Activated T-helper 1 cell treated with anti-CD3 and anti-CD28 coated beads, Interleukin-12 subunit alpha, Interleukin-12 subunit beta, Interleukin-2, Interleukin-4 antibody, amounts not matched to agents 30 ng/mL and 10 ng/mL and 1 ng/mL, durations not matched to agents 14 hours and 24 hours and 36 hours (primary cell): Measurements from ENCODE around the gene TTC16. TPM values are rescaled to one million over a fixed set of nuclear protein-coding genes. Genes with fewer than 3 reads are reported as not detected.
"Not testable (repeated sequence)": the region's sequence is repeated elsewhere in the genome, so short reads cannot be mapped to it uniquely, and the experiment has no call there.

Source experiments
- DNase-seq: peaks from one replicate; pipeline ENCODE4 v3.0.0; 2021; ENCODE audit warnings: low spot score
- H3K27ac Mint-ChIP-seq: one replicate; pipeline ENCODE4 v1.8.0; 2021; ENCODE audit warnings: mild to moderate bottlenecking, mixed read lengths
- H3K27me3 Mint-ChIP-seq: one replicate; pipeline ENCODE4 v1.8.0; 2022; ENCODE audit warnings: mild to moderate bottlenecking, moderate library complexity, mixed read lengths; ENCODE audit not compliant: insufficient read depth
- H3K36me3 Mint-ChIP-seq: one replicate; pipeline ENCODE4 v1.8.0; 2021; ENCODE audit warnings: low read depth, mixed read lengths
- H3K4me1 Mint-ChIP-seq: one replicate; pipeline ENCODE4 v1.8.0; 2021; ENCODE audit warnings: low read depth, mixed read lengths
- H3K4me3 Mint-ChIP-seq: one replicate; pipeline ENCODE4 v1.8.0; 2021; ENCODE audit warnings: mild to moderate bottlenecking, moderate library complexity, mixed read lengths
- H3K9me3 Mint-ChIP-seq: one replicate; pipeline ENCODE4 v1.8.0; 2021; ENCODE audit warnings: mixed read lengths
- intact Hi-C: fragments of 100-400 bp; cut with micrococcal nuclease; formaldehyde crosslinking; loops from one replicate; pipeline ENCODE4 v1.15.1; 2024
- total RNA-seq: library from RNA; stranded (reverse); gene quantifications from 2 replicates; pipeline ENCODE4 v1.2.3, GENCODE V29; 2022

TTC16 gene
- total RNA-seq, 1 donor from 2014 or later, result not detected

DNA sequence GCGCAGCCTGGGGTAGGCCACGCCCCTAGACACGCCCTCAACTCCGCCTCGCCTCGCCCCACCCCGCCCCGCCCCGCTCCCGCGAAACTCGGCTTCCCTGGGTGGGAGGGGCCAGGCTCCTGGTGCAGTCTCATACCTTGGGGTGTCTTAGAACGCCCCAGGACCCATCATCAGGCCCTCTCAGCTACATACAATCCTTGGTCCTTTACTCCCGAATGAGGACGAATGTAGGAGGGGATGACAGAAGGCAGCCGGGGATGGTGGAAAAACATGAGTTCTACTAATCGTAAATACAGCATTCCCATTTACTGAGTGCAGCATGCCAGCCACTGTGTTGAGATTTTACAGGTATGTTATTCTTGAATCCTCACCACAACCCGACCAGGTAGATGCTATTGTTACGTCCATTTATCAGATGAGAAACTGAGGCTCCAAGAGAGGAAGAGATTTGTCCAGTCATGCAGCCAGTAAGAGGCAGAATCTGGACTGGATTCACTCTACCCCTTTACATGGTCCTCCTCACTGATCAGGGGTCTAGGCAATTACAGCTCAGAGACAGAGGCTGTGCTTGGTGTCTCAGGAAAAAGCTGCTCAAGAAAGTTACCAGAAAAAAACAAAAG is 55.8 kb downstream of the TTC16 start:
- H3K27me3 Mint-ChIP-seq, result no peaks in the 10 kb centered on the region
- H3K4me1 Mint-ChIP-seq, result peaks cover 63% of the 10 kb centered on the region
- no peaks in the 10 kb centered on the region for H3K9me3 Mint-ChIP-seq
- H3K36me3 Mint-ChIP-seq, result peaks cover 33% of the 10 kb centered on the region
- intact Hi-C loops, result loop anchor here (1.0 to 10.0 kb wide), 14 partner anchors 8 to 857 kb away; partner anchors contain the start of genes FPGS, NAIF1, PTRH1 and RALGPS1
- H3K4me3 Mint-ChIP-seq, result peak overlapping the region; percentile 86
- no peak for DNase-seq
- H3K27ac Mint-ChIP-seq, result peak overlapping the region; percentile 90

DNA sequence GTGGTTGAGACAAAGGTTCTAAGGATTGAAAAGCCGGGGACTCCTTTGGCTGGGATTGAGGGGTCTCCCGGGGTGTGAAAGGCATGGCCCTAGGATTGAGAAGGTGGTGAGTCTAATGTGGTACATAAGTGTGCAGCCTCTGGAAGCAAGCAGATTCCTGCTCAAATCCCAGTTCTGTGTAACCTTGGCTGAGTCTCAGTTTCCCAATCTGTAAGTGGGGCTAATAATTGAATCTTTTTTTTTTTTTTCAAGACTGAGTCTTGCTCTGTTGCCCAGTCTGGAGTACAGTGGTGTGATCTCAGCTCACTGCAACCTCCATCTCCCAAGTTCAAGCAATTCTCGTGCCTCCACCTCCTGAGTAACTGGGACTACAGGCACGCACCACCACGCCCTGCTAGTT is 56.7 kb downstream of the TTC16 start:
- H3K36me3 Mint-ChIP-seq, result peaks cover 28% of the 10 kb centered on the region
- no peaks in the 10 kb centered on the region for H3K9me3 Mint-ChIP-seq
- no peaks in the 10 kb centered on the region for H3K27me3 Mint-ChIP-seq
- intact Hi-C loops, result loop anchor here (5.0 to 10.0 kb wide), 4 partner anchors 200 to 548 kb away; partner anchors contain the start of gene ZNF79
- DNase-seq, result no peak
- H3K4me3 Mint-ChIP-seq, result no peak overlapping the region
- H3K4me1 Mint-ChIP-seq, result peaks cover 63% of the 10 kb centered on the region
- H3K27ac Mint-ChIP-seq, result peak overlapping the region; percentile 48

DNA sequence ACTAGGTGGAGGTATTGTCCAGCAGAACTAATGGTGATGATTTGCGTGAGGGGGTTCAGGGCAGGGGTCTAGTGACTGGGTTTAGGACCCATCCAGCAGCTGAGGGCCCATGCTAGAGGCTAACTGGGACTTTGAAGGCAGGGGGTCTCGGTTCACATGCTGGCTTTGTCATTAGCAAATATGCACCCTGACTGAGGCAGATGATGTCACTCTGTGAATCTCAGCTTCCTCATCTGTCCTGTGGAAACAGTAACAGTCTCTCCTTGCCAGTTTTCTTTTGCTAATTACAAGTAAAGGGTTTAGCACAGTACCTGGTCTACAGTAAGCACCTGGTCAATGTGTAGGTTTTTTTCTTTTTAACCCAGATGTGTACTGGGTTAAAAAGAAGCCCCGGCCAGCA is 57.4 kb downstream of the TTC16 start:
- H3K4me3 Mint-ChIP-seq, result no peak overlapping the region
- peaks cover 30% of the 10 kb centered on the region for H3K36me3 Mint-ChIP-seq
- no peaks in the 10 kb centered on the region for H3K9me3 Mint-ChIP-seq
- intact Hi-C loops, result loop anchor here (5.0 to 10.0 kb wide), 4 partner anchors 201 to 548 kb away; partner anchors contain the start of gene ZNF79
- H3K4me1 Mint-ChIP-seq, result peaks cover 64% of the 10 kb centered on the region
- no peak for DNase-seq
- H3K27me3 Mint-ChIP-seq, result no peaks in the 10 kb centered on the region
- H3K27ac Mint-ChIP-seq, result peak overlapping the region; percentile 48

DNA sequence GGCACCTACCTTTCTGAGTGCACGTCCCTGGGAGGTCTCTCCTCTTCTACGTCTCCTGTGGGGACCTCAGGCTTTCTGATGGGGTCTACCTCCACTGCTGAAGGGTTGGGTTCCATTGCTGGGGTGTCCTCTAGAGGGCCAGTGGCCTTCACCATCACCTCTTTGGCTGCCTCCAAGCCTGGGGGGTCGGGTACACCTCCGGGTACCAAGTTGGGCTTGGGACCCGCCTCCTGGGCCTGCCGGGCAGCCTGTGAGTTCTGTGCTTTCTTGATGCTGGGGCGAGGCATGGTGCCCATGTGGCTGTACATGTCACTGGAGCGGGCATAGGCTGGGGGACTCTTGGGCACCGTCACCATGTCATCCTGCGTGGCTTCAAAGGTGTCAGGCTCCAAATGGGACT is 58.1 kb downstream of the TTC16 start:
- Mint-ChIP-seq H3K4me3 (peak overlapping the region; percentile 37), H3K27ac (peak overlapping the region; percentile 55), H3K9me3 (no peaks in the 10 kb centered on the region), H3K36me3 (peaks cover 27% of the 10 kb centered on the region), H3K4me1 (peaks cover 62% of the 10 kb centered on the region), H3K27me3 (no peaks in the 10 kb centered on the region)
- intact Hi-C loops, result loop anchor here (5.0 to 10.0 kb wide), 4 partner anchors 202 to 549 kb away; partner anchors contain the start of gene ZNF79
- DNase-seq, result no peak

DNA sequence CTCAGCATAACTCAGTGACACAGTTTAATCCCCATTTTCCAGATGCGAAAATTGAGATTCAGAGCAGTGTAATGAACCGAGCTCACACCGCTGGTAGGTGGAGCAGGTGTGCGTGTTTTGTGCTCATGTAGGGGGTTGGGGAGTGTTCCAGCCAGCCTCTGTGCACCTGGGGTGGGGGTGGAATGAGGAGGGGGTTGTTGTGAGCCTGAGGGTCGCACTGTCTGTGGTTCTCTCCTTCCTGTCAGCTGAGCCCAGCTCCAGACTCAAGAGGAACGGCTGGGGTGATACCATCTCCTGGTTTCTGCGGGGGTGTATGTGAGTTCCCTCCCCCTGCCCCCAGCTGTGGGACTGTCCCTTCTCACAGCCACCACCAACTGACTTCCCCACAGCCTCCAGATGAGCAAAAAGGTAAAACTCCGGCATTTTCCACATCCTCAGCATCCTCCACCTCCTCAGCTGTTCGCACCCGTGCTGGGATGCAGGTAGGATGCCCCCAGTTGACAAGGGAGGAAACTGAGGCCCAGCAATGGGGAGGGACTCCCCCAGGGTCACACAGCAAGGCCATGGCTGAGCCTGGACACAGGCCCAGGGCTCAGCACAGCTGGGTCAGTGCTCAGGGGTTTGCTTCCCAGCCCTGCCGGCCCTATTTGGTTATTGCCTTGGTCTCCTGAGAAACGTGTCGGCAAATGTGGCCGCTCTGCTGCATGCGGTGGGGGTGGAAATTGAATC is 60.5 kb downstream of the TTC16 start:
- H3K27ac Mint-ChIP-seq, result peak overlapping the region; percentile 100
- H3K27me3 Mint-ChIP-seq, result no peaks in the 10 kb centered on the region
- peak; percentile 73 for DNase-seq
- H3K9me3 Mint-ChIP-seq, result no peaks in the 10 kb centered on the region
- peaks cover 22% of the 10 kb centered on the region for H3K36me3 Mint-ChIP-seq
- H3K4me1 Mint-ChIP-seq, result peaks cover 57% of the 10 kb centered on the region
- peak overlapping the region; percentile 100 for H3K4me3 Mint-ChIP-seq
- intact Hi-C loops, result loop anchor here (1.0 to 10.0 kb wide), 3 partner anchors 9 to 552 kb away; partner anchors contain the start of gene ZNF79

DNA sequence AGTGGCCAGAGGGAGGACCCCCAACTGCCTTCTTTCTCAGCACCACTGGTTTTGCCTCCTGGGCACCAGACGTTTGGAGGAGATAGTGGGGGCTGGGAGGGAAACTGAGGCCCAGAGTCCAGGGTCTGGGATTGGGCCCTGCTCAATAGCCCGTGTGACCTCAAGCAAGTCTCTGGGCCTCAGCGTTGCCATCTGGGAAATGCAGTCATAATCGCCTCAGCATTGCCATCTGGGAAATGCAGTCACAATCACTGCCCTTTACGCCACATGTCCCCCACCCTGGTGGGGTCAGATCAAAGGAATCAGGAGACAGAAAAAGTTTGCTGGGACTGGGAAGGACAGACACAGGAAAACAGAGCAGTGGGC is 61.0 kb downstream of the TTC16 start:
- Mint-ChIP-seq H3K36me3 (peaks cover 21% of the 10 kb centered on the region), H3K27ac (peak overlapping the region; percentile 100), H3K4me3 (peak overlapping the region; percentile 100), H3K27me3 (no peaks in the 10 kb centered on the region), H3K9me3 (no peaks in the 10 kb centered on the region), H3K4me1 (peaks cover 58% of the 10 kb centered on the region)
- intact Hi-C loops, result loop anchor here (1.0 to 10.0 kb wide), 3 partner anchors 8 to 552 kb away; partner anchors contain the start of gene ZNF79
- DNase-seq, result no peak

DNA sequence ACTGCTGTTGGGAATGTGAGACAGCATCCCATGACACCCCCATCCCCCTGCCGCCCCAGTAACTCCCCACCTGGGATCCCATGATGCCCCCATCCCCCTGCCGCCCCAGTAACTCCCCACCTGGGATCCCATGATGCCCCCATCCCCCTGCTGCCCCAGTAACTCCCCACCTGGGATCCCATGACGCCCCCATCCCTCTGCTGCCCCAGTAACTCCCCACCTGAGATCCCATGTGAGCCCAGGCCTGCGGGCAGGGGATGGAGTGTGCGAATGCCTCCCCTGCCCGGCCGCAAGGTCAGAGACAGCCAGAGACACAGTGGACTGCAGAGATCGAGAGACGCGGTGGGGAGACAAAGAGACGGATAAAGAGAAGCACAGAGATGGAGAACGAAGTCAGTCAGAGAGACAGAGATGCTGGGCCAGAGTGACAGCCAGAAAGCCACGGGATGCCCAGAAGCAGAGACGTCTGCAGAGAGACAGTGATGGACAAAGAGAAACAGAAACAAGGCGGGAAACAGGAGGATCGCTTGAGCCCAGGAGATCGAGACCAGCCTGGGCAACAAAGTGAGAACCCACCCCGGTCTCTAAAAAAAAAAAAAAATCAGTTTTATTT is 61.6 kb downstream of the TTC16 start:
- intact Hi-C loops, result loop anchor here (10.0 kb wide), 2 partner anchors 353 to 553 kb away; partner anchors contain the start of gene ZNF79
- H3K4me1 Mint-ChIP-seq, result peaks cover 61% of the 10 kb centered on the region

DNA sequence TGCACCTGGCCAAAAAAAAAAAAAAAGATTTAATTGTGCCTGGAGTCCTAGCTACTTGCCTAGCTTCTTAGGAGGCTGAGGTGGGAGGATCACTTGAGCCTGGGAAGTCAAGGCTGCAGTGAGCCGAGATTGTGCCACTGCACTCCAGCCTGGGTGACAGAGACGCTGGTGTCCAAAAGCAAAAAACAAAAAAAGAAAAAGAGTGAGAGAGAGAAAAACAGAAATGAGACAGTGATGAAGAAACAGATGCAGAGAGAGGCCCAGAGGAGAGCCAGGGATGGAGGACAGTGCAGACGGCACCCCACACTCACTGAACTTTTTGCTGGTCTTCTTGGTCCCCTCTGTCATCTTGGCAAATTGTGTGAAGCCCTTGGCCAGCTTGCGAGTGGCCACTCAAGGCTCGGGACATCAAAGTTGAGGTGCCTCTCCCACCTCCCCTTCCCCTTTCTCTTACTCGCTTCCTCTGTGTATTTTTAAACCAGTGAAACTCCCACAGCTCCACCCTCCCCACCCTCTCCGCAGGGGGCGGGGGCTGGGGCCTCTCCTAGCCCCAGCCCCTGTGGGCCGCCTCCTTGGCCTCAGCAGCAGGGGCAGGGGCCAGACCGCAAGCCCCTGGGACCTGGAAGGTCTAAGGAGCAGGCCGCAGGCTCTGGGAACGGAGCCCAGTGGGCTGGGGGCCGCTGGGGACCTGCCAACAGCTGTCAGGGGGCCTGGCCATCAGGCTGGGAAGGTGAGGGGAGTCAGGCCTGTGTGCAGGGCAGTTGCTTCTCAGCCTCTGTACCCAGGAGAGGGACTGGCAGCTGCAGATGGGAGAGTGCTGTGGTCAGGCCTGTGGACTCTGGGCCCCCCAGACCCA is 62.6 kb downstream of the TTC16 start, which contains the start of gene SH2D3C:
Gene SH2D3C, minus strand, starts transcription at position 387 of the 856 bp plus-strand sequence. Its CDS starts 39 bp downstream, at position 348.
- no peaks in the 10 kb centered on the region for H3K9me3 Mint-ChIP-seq
- peaks cover 22% of the 10 kb centered on the region for H3K36me3 Mint-ChIP-seq
- peaks cover 71% of the 10 kb centered on the region for H3K4me1 Mint-ChIP-seq
- peak within 1 kb of the TSS; percentile 100 for H3K4me3 Mint-ChIP-seq
- peak; percentile 51 for DNase-seq
- H3K27me3 Mint-ChIP-seq, result no peaks in the 10 kb centered on the region
- intact Hi-C loops, result loop anchor here (1.0 to 10.0 kb wide), 3 partner anchors 7 to 554 kb away; partner anchors contain the start of gene ZNF79
- peak within 1 kb of the TSS; percentile 100 for H3K27ac Mint-ChIP-seq

More for the DNA sequence above, 61.6 kb downstream of the TTC16 start:
- Mint-ChIP-seq H3K27ac (peak overlapping the region; percentile 100), H3K27me3 (no peaks in the 10 kb centered on the region), H3K9me3 (no peaks in the 10 kb centered on the region), H3K36me3 (peaks cover 21% of the 10 kb centered on the region), H3K4me3 (peak overlapping the region; percentile 100)
- DNase-seq, result no peak

DNA sequence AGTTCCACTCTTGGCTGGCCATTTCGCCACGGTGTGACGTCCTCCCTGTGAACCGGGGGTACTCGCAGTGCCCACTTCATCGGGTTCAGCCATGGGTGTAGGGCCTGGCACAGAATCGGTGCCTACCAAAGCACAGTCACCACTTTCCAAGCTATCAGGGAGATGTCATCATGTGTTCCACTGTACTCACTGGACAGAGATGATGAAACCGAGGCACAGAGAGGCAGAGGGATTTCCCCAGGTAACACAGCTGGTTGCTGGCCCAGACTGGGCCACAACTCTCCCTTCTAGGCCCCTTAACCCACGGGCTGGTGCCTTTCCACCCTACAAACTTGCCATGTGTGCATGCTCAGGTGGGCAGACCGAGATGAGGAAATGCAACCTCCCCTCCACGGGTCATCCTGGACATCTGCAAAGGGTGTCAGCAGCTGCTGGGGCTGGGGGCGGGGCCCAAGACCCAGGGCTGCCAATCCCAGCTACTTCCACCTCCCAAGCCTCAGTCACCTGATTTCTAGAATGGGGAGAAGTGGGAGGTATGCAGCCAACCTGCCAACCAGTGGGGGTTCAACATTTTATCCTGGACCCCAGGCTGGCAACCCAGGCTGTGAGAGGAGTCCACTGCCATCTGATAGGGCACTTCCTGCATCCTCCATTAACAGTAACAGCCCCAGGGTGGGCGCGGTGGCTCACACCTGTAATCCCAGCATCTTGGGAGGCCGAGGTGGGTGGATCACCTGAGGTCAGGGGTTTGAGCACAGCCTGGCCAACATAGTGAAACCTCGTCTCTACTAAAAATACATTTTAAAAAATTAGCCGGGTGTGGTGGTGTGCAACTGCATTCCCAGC is 63.5 kb downstream of the TTC16 start:
- no peaks in the 10 kb centered on the region for H3K27me3 Mint-ChIP-seq
- H3K4me1 Mint-ChIP-seq, result peaks cover 74% of the 10 kb centered on the region
- H3K4me3 Mint-ChIP-seq, result peak overlapping the region; percentile 100
- H3K36me3 Mint-ChIP-seq, result peaks cover 17% of the 10 kb centered on the region
- H3K9me3 Mint-ChIP-seq, result no peaks in the 10 kb centered on the region
- peak overlapping the region; percentile 99 for H3K27ac Mint-ChIP-seq
- peak; percentile 52 for DNase-seq
- intact Hi-C loops, result loop anchor here (1.0 to 10.0 kb wide), 3 partner anchors 8 to 555 kb away; partner anchors contain the start of gene ZNF79

DNA sequence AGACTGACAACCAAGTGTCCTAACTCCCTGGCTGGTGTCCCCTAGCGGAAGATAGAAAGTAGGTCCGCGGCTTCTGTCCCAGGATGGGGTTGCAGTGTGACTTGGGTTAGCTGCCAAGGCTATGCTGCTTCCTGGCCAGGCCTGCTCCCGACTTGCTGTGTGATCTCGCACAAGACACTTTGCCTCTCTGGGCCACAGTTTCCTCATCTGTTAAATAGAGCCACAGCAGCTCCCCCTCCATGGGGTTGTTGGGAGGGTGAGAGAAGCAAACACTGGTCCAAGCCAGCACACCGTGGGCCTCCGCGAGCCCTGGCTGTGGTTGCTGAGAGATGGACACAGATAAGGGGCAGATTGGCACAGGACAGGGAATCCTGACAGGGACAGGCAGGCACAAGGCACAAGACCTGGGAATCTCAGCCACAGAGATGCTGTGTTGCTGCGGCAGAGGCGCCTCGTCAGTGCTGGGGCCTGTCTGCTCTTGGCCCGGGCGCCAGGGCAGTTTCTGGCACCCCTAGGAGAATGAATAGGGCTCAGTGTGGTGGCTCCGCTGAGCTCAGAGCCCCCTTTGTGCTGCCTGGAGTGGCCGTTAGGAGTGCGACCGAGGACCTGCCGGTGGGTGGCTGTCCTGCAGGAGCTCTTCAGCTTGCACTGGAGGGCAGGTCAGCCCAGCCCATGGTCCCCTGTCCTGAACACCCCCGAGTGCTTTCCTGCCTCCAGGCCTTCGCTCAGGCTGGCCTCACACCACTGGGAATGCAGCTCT is 64.4 kb downstream of the TTC16 start:
- H3K27ac Mint-ChIP-seq, result peak overlapping the region; percentile 99
- peaks cover 15% of the 10 kb centered on the region for H3K36me3 Mint-ChIP-seq
- peak overlapping the region; percentile 30 for H3K4me3 Mint-ChIP-seq
- intact Hi-C loops, result no loop called here
- no peaks in the 10 kb centered on the region for H3K9me3 Mint-ChIP-seq
- peaks cover 74% of the 10 kb centered on the region for H3K4me1 Mint-ChIP-seq
- no peak for DNase-seq
- H3K27me3 Mint-ChIP-seq, result no peaks in the 10 kb centered on the region

DNA sequence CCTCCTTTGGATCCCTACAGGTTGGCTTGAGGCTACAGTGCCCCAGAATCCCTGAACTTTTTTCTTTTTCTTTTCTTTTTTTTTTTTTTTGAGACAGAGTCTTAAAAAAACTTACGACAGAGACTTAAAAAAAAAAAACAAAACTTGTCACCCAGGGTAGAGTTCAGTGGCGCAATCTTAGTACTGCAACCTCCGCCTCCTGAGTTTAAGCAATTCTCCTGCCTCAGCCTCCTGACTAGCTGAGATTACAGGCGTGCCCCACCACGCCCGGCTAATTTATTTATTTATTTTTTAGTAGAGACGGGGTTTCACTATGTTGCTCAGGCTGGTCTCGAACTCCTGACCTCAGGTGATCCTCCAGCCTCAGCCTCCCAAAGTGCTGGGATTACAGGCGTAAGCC is 65.0 kb downstream of the TTC16 start:
- H3K9me3 Mint-ChIP-seq, H3K4me3 Mint-ChIP-seq, DNase-seq, H3K27me3 Mint-ChIP-seq, intact Hi-C loops: not testable (repeated sequence)
- Mint-ChIP-seq H3K27ac (peak overlapping the region; percentile 29), H3K36me3 (peaks cover 15% of the 10 kb centered on the region), H3K4me1 (peaks cover 74% of the 10 kb centered on the region)
